SK-N-MC (cell line): ENCODE measurements around the gene CMIP.

Experiments
- EZH2 ChIP-seq: fragments of 200-600 bp; sonication (generic); IDR thresholded peaks from one replicate; pipeline ENCODE4 v1.6.1; 2017; ENCODE audit warnings: antibody characterized with exemption
- POLR2AphosphoS5 ChIP-seq: IDR thresholded peaks from 2 replicates; pipeline ENCODE4 v1.6.1; 2012; ENCODE audit warnings: mild to moderate bottlenecking, low read depth, low read length, borderline replicate concordance

DNA sequence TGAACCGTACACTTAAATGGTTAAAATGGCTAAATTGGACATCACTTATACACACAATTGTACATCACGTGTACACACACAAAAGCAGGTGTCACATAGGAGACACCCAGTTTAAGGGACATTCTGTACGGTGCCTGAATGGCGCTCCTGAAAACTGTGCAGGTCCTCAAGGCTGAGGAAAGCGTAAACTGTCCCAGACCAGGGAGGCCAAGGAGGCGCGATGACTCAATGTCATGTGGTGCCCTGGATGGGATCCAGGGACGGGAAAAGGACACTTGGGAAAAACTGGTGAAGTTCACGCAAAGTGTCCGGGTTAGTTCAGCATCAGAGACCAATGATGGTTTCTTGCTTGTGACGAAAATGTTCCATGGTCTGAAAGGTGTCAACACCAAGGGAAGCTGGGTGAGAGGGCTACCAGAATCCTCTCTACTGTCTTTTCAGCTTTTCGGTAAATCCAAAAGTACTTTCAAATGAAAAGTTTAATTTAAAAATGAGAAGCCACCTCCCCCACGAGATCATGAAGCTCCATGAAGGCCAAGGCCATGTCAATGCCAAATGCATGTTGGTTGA is 112.2 kb downstream of the CMIP start:
- TF ChIP-seq POLR2AphosphoS5 = no peak
- TF ChIP-seq EZH2 = no peak
